HepG2 (cell line): Measurements from ENCODE around the gene FAM217B. TPM values are rescaled to one million over a fixed set of nuclear protein-coding genes. Genes with fewer than 3 reads are reported as not detected.

Source experiments
- ARID2 ChIP-seq: sonication (generic); formaldehyde crosslinking; IDR thresholded peaks from 2 replicates; pipeline ENCODE4 v1.8.1; 2022; ENCODE audit warnings: mild to moderate bottlenecking, missing genetic modification reagents, borderline replicate concordance
- CENPX ChIP-seq: sonication (generic); formaldehyde crosslinking; IDR thresholded peaks from 2 replicates; pipeline ENCODE4 v1.9.0; 2021; ENCODE audit warnings: mild to moderate bottlenecking, missing genetic modification reagents, moderate library complexity
- EHMT2 ChIP-seq: fragments of 200-600 bp; sonication (generic); IDR thresholded peaks from 2 replicates; pipeline ENCODE4 v1.7.0; 2017; ENCODE audit warnings: antibody characterized with exemption, low read depth, low read length, borderline replicate concordance
- ERF ChIP-seq: IDR thresholded peaks from 2 replicates; pipeline ENCODE4 v1.6.1; 2018; ENCODE audit warnings: missing biosample characterization, missing genetic modification reagents
- FOXJ3 ChIP-seq: sonication (generic); formaldehyde crosslinking; IDR thresholded peaks from 2 replicates; pipeline ENCODE4 v1.4.0; 2020; ENCODE audit warnings: missing genetic modification reagents, mild to moderate bottlenecking, borderline replicate concordance
- KAT2B ChIP-seq: fragments of 150-350 bp; IDR thresholded peaks from 2 replicates; pipeline ENCODE4 v1.6.1; 2014; ENCODE audit warnings: low read depth, low read length, borderline replicate concordance
- MTF2 ChIP-seq: sonication (generic); formaldehyde crosslinking; IDR thresholded peaks from 2 replicates; pipeline ENCODE4 v1.5.0; 2020; ENCODE audit warnings: missing genetic modification reagents, borderline replicate concordance
- PHB2 ChIP-seq: fragments of 450-650 bp; IDR thresholded peaks from 2 replicates; pipeline ENCODE4 v1.6.1; 2018; ENCODE audit not compliant: partially characterized antibody
- SOX6 ChIP-seq, 2 experiments: fragments of 450-650 bp in 1 of 2; sonication (generic) in 1 of 2; formaldehyde crosslinking in 1 of 2; IDR thresholded peaks; 2 replicates each; pipeline versions ENCODE4 v1.4.0 to v1.6.1; 2017 to 2020; ENCODE audit warnings: antibody characterized with exemption in 1 of 2, mild to moderate bottlenecking in 1 of 2, missing genetic modification reagents in 1 of 2
- ZNF337 ChIP-seq: sonication (generic); formaldehyde crosslinking; IDR thresholded peaks from 2 replicates; pipeline ENCODE4 v1.5.1; 2020; ENCODE audit warnings: missing genetic modification reagents, low read depth, mild to moderate bottlenecking, borderline replicate concordance
- ZNF510 ChIP-seq: sonication (generic); formaldehyde crosslinking; IDR thresholded peaks from 2 replicates; pipeline ENCODE4 v1.4.0; 2020; ENCODE audit warnings: low read depth, mild to moderate bottlenecking, missing genetic modification reagents
- ZNF558 ChIP-seq: sonication (generic); formaldehyde crosslinking; IDR thresholded peaks from 2 replicates; pipeline ENCODE4 v1.9.0; 2022; ENCODE audit warnings: mild to moderate bottlenecking, missing genetic modification reagents, borderline replicate concordance
- ZNF747 ChIP-seq: sonication (generic); formaldehyde crosslinking; IDR thresholded peaks from 2 replicates; pipeline ENCODE4 v1.8.1; 2023; ENCODE audit warnings: missing genetic modification reagents, mild to moderate bottlenecking, borderline replicate concordance
- ZNF841 ChIP-seq: sonication (generic); formaldehyde crosslinking; IDR thresholded peaks from 2 replicates; pipeline ENCODE4 v1.8.1; 2023; ENCODE audit warnings: missing genetic modification reagents, borderline replicate concordance
- polyA plus RNA-seq, 8 experiments: library from polyadenylated mRNA; depleted of rRNA in 3 of 8; stranded (reverse) in 7 of 8; unstranded in 1 of 8; fragments of >200 nt; fragmentation: Illumina TruSeq in 4 of 8; extraction: Trizol in 4 of 8; gene quantifications; 2 replicates each; pipeline versions ENCODE4 v1.2.1 to v1.2.3, GENCODE V29; 2011 to 2016; ENCODE audit warnings: low read depth in 4 of 8, missing spikeins in 1 of 8, mixed read lengths in 1 of 8; ENCODE audit not compliant: insufficient read depth in 1 of 8
- total RNA-seq, 5 experiments: library from RNA; depleted of rRNA; stranded (reverse); fragments of >200 nt; fragmentation: Illumina TruSeq; extraction: Trizol; gene quantifications; 2 replicates each; pipeline ENCODE4 v1.2.3, GENCODE V29; 2016; ENCODE audit warnings: low read depth in 1 of 5
- TF ChIP-seq, protein P1 (sequence below): sonication (generic); formaldehyde crosslinking; IDR thresholded peaks from 2 replicates; pipeline ENCODE4 v1.8.1; 2023; ENCODE audit warnings: mild to moderate bottlenecking, missing genetic modification reagents, borderline replicate concordance
- TF ChIP-seq, protein P2 (sequence below): IDR thresholded peaks from 2 replicates; pipeline ENCODE4 v1.6.1; 2016; ENCODE audit warnings: mild to moderate bottlenecking
- TF ChIP-seq, protein P3 (sequence below): sonication (generic); formaldehyde crosslinking; conservative IDR thresholded peaks from 2 replicates; pipeline ENCODE4 v1.4.0; 2020; ENCODE audit warnings: mild to moderate bottlenecking, missing genetic modification reagents, moderate library complexity
- TF ChIP-seq, protein P4 (sequence below): sonication (generic); formaldehyde crosslinking; IDR thresholded peaks from 2 replicates; pipeline ENCODE4 v1.5.1; 2020; ENCODE audit warnings: mild to moderate bottlenecking, missing genetic modification reagents
- TF ChIP-seq, protein P5 (sequence below): sonication (generic); formaldehyde crosslinking; IDR thresholded peaks from 2 replicates; pipeline ENCODE4 v1.8.0; 2022; ENCODE audit warnings: mild to moderate bottlenecking, missing genetic modification reagents; ENCODE audit not compliant: insufficient replicate concordance

FAM217B gene
- total and polyA plus RNA-seq, 2 of the 13 experiments (the other 11 are each of a cell fraction or from before 2014, with no cell fraction given): 11.1 to 14.3 TPM

DNA sequence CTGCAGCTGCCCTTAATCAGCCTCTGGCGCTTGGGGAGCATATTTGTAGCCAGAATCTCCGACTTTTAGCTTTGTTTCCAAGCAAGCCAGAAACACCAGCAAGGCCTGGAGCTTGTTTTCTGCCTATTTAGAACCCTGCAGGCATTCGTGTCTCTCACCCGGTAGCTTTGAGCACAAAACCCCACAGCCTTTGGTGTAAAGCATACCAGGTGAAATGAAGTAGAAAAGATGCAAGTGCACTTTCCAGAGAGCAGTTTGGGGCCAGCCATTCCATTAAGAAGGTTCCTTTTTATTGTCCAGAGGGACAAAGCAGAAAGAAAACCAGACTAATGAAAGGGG lies 736 bp downstream of the FAM217B start (continued):
- TF ChIP-seq SOX6 (IDR thresholded peaks at IDR 0.05): no peak
- 0 out of 2 replicates have a peak, but pooled peaks have one; percentile 7 for TF ChIP-seq SOX6 (CRISPR knock-in tag; IDR thresholded peaks at IDR 0.05)
- TF ChIP-seq EHMT2: 0 out of 2 replicates have a peak, but pooled peaks have one; percentile 7
- TF ChIP-seq ZNF337: 0 out of 2 replicates have a peak, but pooled peaks have one; percentile 10
- TF ChIP-seq MTF2: no peak
- no peak for TF ChIP-seq ZNF510 (CRISPR knock-in tag)
- TF ChIP-seq ZNF841: no peak
- TF ChIP-seq ERF (CRISPR knock-in tag): 0 out of 2 replicates have a peak, but pooled peaks have one; percentile 1
- no peak for TF ChIP-seq ZNF747 (CRISPR knock-in tag)
- TF ChIP-seq, protein P1, sequence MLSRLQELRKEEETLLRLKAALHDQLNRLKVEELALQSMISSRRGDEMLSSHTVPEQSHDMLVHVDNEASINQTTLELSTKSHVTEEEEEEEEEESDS (CRISPR knock-in tag): 0 out of 2 replicates have a peak, but pooled peaks have one; percentile 72
- TF ChIP-seq, protein P2, sequence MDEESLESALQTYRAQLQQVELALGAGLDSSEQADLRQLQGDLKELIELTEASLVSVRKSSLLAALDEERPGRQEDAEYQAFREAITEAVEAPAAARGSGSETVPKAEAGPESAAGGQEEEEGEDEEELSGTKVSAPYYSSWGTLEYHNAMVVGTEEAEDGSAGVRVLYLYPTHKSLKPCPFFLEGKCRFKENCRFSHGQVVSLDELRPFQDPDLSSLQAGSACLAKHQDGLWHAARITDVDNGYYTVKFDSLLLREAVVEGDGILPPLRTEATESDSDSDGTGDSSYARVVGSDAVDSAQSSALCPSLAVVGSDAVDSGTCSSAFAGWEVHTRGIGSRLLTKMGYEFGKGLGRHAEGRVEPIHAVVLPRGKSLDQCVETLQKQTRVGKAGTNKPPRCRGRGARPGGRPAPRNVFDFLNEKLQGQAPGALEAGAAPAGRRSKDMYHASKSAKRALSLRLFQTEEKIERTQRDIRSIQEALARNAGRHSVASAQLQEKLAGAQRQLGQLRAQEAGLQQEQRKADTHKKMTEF (CRISPR knock-in tag): 0 out of 2 replicates have a peak, but pooled peaks have one; percentile 5
- no peak for TF ChIP-seq CENPX
- TF ChIP-seq PHB2: no peak
- peak; percentile 59; the same call in 1 of the 2 replicates for TF ChIP-seq ARID2 (CRISPR knock-in tag)
- TF ChIP-seq FOXJ3 (CRISPR knock-in tag): no peak
- TF ChIP-seq, protein P3, sequence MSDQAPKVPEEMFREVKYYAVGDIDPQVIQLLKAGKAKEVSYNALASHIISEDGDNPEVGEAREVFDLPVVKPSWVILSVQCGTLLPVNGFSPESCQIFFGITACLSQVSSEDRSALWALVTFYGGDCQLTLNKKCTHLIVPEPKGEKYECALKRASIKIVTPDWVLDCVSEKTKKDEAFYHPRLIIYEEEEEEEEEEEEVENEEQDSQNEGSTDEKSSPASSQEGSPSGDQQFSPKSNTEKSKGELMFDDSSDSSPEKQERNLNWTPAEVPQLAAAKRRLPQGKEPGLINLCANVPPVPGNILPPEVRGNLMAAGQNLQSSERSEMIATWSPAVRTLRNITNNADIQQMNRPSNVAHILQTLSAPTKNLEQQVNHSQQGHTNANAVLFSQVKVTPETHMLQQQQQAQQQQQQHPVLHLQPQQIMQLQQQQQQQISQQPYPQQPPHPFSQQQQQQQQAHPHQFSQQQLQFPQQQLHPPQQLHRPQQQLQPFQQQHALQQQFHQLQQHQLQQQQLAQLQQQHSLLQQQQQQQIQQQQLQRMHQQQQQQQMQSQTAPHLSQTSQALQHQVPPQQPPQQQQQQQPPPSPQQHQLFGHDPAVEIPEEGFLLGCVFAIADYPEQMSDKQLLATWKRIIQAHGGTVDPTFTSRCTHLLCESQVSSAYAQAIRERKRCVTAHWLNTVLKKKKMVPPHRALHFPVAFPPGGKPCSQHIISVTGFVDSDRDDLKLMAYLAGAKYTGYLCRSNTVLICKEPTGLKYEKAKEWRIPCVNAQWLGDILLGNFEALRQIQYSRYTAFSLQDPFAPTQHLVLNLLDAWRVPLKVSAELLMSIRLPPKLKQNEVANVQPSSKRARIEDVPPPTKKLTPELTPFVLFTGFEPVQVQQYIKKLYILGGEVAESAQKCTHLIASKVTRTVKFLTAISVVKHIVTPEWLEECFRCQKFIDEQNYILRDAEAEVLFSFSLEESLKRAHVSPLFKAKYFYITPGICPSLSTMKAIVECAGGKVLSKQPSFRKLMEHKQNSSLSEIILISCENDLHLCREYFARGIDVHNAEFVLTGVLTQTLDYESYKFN (CRISPR knock-in tag): 0 out of 2 replicates have a peak, but pooled peaks have one; percentile 2
- TF ChIP-seq ZNF558 (CRISPR knock-in tag): no peak
- TF ChIP-seq KAT2B: no peak
- TF ChIP-seq, protein P4, sequence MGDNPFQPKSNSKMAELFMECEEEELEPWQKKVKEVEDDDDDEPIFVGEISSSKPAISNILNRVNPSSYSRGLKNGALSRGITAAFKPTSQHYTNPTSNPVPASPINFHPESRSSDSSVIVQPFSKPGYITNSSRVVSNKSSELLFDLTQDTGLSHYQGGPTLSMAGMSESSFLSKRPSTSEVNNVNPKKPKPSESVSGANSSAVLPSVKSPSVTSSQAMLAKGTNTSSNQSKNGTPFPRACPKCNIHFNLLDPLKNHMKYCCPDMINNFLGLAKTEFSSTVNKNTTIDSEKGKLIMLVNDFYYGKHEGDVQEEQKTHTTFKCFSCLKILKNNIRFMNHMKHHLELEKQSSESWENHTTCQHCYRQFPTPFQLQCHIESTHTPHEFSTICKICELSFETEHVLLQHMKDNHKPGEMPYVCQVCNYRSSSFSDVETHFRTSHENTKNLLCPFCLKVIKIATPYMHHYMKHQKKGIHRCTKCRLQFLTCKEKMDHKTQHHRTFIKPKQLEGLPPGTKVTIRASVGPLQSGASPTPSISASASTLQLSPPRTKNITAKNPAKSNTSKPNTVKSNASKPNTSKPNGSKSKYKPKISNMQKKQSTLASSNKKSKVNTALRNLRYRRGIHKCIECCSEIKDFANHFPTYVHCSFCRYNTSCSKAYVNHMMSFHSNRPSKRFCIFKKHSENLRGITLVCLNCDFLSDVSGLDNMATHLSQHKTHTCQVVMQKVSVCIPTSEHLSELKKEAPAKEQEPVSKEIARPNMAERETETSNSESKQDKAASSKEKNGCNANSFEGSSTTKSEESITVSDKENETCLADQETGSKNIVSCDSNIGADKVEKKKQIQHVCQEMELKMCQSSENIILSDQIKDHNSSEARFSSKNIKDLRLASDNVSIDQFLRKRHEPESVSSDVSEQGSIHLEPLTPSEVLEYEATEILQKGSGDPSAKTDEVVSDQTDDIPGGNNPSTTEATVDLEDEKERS (CRISPR knock-in tag): no peak
- TF ChIP-seq, protein P5, sequence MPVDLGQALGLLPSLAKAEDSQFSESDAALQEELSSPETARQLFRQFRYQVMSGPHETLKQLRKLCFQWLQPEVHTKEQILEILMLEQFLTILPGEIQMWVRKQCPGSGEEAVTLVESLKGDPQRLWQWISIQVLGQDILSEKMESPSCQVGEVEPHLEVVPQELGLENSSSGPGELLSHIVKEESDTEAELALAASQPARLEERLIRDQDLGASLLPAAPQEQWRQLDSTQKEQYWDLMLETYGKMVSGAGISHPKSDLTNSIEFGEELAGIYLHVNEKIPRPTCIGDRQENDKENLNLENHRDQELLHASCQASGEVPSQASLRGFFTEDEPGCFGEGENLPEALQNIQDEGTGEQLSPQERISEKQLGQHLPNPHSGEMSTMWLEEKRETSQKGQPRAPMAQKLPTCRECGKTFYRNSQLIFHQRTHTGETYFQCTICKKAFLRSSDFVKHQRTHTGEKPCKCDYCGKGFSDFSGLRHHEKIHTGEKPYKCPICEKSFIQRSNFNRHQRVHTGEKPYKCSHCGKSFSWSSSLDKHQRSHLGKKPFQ (CRISPR knock-in tag): peak; percentile 70
